Kidney (tissue), 14 donors: ENCODE measurements around the gene BIRC5. TPM values are rescaled to one million over a fixed set of nuclear protein-coding genes. Genes with fewer than 3 reads are reported as not detected.
"Not testable (repeated sequence)": the region's sequence is repeated elsewhere in the genome, so short reads cannot be mapped to it uniquely, and the experiment has no call there.

Source experiments
- DNase-seq, 5 donors: peaks; one replicate each; pipeline ENCODE4 v3.0.0-alpha.2; 2013 to 2020
- FAIRE-seq: peaks from 2 replicates; lab custom pipeline; 2012; peaks lifted over from hg19 to GRCh38; lab: Jason Lieb, UNC
- H3K27ac ChIP-seq, 2 donors: one replicate each; pipeline ENCODE4 v1.7.0; 2013; ENCODE audit warnings: low read depth in 2 of 2, low read length in 2 of 2, inconsistent platforms in 1 of 2
- H3K27me3 ChIP-seq: one replicate; pipeline ENCODE4 v1.7.1; 2013; ENCODE audit warnings: low read length, inconsistent platforms; ENCODE audit not compliant: control insufficient read depth, insufficient read depth
- H3K36me3 ChIP-seq, 3 donors: one replicate each; pipeline versions ENCODE4 v1.7.0 to v1.7.1; 2013; ENCODE audit warnings: low read length in 3 of 3, control low read depth in 1 of 3, inconsistent platforms in 1 of 3; ENCODE audit not compliant: insufficient read depth in 3 of 3, control insufficient read depth in 2 of 3
- H3K4me1 ChIP-seq, 3 donors: one replicate each; pipeline versions ENCODE4 v1.7.0 to v1.7.1; 2013; ENCODE audit warnings: low read length in 3 of 3, inconsistent platforms in 1 of 3, low read depth in 1 of 3; ENCODE audit not compliant: control insufficient read depth in 2 of 3, insufficient read depth in 2 of 3
- H3K4me3 ChIP-seq, 3 donors: one replicate each; pipeline versions ENCODE4 v1.7.0 to v1.8.1; 2013; ENCODE audit warnings: low read length in 3 of 3, control low read depth in 1 of 3, inconsistent platforms in 1 of 3
- H3K9ac ChIP-seq, 3 donors: one replicate each; pipeline versions ENCODE4 v1.7.0 to v1.7.1; 2013; ENCODE audit warnings: low read length in 3 of 3, control low read depth in 1 of 3, inconsistent platforms in 1 of 3
- H3K9me3 ChIP-seq, 3 donors: one replicate each; pipeline versions ENCODE4 v1.7.0 to v1.7.1; 2013; ENCODE audit warnings: low read length in 3 of 3, control low read depth in 1 of 3, inconsistent platforms in 1 of 3; ENCODE audit not compliant: control insufficient read depth in 2 of 3, insufficient read depth in 1 of 3
- intact Hi-C: fragments of 100-400 bp; cut with DNase I; formaldehyde crosslinking; loops from one replicate; pipeline ENCODE4 v1.11.1; 2022
- polyA plus RNA-seq: library from polyadenylated mRNA; stranded (reverse); fragments of 350-450 nt; fragmentation: Illumina TruSeq; extraction: RNeasy Lipid Tissue Mini Kit (QIAGEN cat#74804); gene quantifications from one replicate; pipeline ENCODE4 v1.2.3, GENCODE V29; 2014; ENCODE audit warnings: low read depth, low replicate concordance; ENCODE audit not compliant: insufficient read depth
- total RNA-seq: library from RNA; stranded (reverse); fragmentation: NEBNext Ultra II Directional; extraction: Animal tissue kit (Norgen Biotek cat#: 25700); gene quantifications from one replicate; pipeline ENCODE4 v1.2.1, GENCODE V29; 2021
- TF ChIP-seq, protein P1 (sequence below): IDR thresholded peaks from 3 replicates; pipeline ENCODE4 v1.5.1; 2012; ENCODE audit warnings: mild to moderate bottlenecking, moderate library complexity, borderline replicate concordance; ENCODE audit not compliant: insufficient read depth; ENCODE audit errors: extremely low read depth
- donor health status: control.
- donor health status: control.
- donor health status: control.
- donor health status: control.
- donor health status: control.
- donor health status: DM: yes; HTN: yes; CAD: no.
- donor health status: Normal renal cell carcinoma (clear cell type).

BIRC5 gene
- total and polyA plus RNA-seq, 2 donors from 2014 or later = 0.26 to 1.7 TPM

DNA sequence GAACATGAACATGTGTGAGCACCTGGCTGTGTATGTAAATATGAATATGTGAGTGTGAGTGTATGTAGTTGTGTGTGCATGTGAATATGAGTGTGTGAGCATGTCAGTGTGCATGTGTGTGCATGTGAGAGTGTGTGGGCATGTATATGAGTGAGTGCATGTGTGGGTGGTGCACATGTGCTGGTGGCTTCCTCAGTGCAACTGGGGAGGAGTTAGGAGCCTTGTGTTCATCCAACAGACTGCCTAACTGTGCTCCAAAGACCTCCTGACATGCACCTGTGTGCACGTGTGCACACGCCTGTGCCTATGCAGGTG, 18.8 kb downstream of the BIRC5 start:
- no peaks in the 10 kb centered on the region for H3K4me1 ChIP-seq
- FAIRE-seq (no peak), DNase-seq (no peak)
- TF ChIP-seq, protein P1, sequence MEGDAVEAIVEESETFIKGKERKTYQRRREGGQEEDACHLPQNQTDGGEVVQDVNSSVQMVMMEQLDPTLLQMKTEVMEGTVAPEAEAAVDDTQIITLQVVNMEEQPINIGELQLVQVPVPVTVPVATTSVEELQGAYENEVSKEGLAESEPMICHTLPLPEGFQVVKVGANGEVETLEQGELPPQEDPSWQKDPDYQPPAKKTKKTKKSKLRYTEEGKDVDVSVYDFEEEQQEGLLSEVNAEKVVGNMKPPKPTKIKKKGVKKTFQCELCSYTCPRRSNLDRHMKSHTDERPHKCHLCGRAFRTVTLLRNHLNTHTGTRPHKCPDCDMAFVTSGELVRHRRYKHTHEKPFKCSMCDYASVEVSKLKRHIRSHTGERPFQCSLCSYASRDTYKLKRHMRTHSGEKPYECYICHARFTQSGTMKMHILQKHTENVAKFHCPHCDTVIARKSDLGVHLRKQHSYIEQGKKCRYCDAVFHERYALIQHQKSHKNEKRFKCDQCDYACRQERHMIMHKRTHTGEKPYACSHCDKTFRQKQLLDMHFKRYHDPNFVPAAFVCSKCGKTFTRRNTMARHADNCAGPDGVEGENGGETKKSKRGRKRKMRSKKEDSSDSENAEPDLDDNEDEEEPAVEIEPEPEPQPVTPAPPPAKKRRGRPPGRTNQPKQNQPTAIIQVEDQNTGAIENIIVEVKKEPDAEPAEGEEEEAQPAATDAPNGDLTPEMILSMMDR = no peak
- no peak overlapping the region for H3K27ac ChIP-seq
- H3K9me3 ChIP-seq = no peaks in the 10 kb centered on the region
- intact Hi-C loops = no loop called here
- no peaks in the 10 kb centered on the region for H3K36me3 ChIP-seq
- no peak overlapping the region for H3K4me3 ChIP-seq
- no peak overlapping the region for H3K9ac ChIP-seq
- H3K27me3 ChIP-seq = peaks cover 2% of the 10 kb centered on the region

DNA sequence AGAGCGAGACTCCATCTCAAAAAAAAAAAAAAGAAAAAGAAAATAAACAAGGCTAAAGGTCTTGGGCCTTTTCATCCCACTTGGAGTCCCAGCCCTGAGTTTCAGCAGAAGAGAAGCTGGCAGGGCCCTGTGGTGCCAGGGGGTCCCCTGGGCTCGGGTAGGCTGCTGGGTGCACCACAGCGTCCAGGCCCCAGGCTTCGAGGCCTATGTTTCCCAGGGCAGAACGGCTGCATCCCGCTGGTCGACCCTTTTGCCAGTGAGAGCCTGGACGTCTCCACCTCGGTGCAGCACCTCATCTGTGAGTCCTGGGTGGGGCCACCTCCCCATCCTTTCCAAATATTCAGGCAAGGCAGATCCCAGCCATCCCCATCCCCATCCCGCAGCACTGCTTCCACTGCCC, 19.6 kb downstream of the BIRC5 start:
- TF ChIP-seq, protein P1 = no peak
- no peak overlapping the region for H3K27ac ChIP-seq
- H3K4me3 ChIP-seq = no peak overlapping the region
- no peaks in the 10 kb centered on the region for H3K36me3 ChIP-seq
- H3K9me3 ChIP-seq = no peaks in the 10 kb centered on the region
- no peak overlapping the region for H3K9ac ChIP-seq
- H3K27me3 ChIP-seq = peaks cover 2% of the 10 kb centered on the region
- DNase-seq (no peak), FAIRE-seq (no peak)
- intact Hi-C loops = no loop called here
- no peaks in the 10 kb centered on the region for H3K4me1 ChIP-seq

DNA sequence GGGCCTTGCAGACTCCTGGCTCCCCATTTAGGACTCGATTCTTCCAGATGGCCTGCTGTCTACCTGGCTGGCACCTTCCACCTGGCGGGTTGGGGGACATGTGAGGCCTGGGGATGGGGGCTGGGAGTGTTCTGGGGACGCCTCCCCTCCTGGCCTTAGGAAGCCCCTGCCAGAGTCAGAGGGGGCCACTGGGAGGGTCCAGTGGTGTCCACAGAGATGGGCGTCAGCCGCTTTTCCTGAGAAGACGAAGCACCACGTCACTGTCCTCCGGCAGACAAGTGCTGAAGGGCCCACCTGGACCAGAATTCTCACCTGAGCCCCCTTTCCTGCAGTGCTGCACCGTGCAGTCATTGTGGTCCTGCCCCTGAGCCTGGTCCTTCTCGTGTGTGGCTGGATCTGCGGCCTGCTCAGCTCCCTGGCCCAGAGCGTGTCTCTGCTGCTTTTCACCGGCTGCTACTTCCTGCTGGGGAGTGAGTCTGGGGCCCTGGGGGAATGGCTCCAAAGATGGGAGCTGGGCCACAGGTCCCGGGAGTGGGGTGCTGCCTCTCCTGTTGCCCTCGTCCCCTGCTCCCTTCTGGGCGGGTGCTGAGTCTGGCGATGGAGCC, 20.3 kb downstream of the BIRC5 start:
- H3K27ac ChIP-seq = no peak overlapping the region
- no peaks in the 10 kb centered on the region for H3K4me1 ChIP-seq
- H3K36me3 ChIP-seq = no peaks in the 10 kb centered on the region
- H3K4me3 ChIP-seq = no peak overlapping the region
- DNase-seq (peak in 1 of 5 donors; percentile 69), FAIRE-seq (no peak)
- TF ChIP-seq, protein P1 = no peak
- H3K9ac ChIP-seq = no peak overlapping the region
- intact Hi-C loops = no loop called here
- peaks cover 2% of the 10 kb centered on the region for H3K27me3 ChIP-seq
- H3K9me3 ChIP-seq = no peaks in the 10 kb centered on the region

DNA sequence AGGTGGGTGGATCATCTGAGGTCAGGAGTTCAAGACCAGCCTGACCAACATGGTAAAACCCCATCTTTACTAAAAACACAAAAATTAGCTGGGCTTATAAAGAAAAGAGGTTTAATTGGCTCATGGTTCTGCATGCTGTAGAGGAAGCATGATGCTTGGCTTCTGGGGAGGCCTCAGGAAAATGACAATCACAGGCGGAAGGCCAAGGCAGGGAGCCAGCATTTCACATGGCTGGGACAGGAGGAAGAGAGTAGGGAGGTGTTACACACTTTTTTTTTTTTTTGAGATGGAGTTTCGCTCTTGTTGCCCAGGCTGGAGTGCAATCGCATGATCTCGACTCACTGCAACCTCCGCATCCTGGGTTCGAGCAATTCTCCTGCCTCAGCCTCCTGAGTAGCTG, 21.0 kb downstream of the BIRC5 start:
- H3K4me1 ChIP-seq, H3K27me3 ChIP-seq, DNase-seq, H3K27ac ChIP-seq, H3K9me3 ChIP-seq, intact Hi-C loops, H3K4me3 ChIP-seq, FAIRE-seq, H3K36me3 ChIP-seq, H3K9ac ChIP-seq: not testable (repeated sequence)
